K562 (cell line): Measurements from ENCODE around the gene GMIP. TPM values are rescaled to one million over a fixed set of nuclear protein-coding genes. Genes with fewer than 3 reads are reported as not detected.

ENCODE experiments used
- ATAC-seq: fragments of 200-7000 bp; cut with Tn5 transposase; 3 replicates; pipeline ENCODE4 v1.9.1; 2020; ENCODE audit warnings: moderate library complexity
- BruUV-seq: library from RNA; stranded (reverse); fragments of 400-500 nt; replicated peaks from 2 replicates; lab custom pipeline; 2021; lab: Mats Ljungman, UMichigan
- CTCF ChIA-PET: fragments of 300-600 bp; formaldehyde crosslinking; extraction: SDS; loops from one replicate; lab custom pipeline; 2021; ENCODE audit warnings: low intra/inter-chr PET ratio; lab: Yijun Ruan, JAX
- POLR2A ChIA-PET: fragments of 300-600, 350-650 bp; sonication (Branson Sonifier 250); formaldehyde crosslinking; extraction: SDS; loops from one replicate; lab custom pipeline; 2021; ENCODE audit warnings: antibody characterized with exemption, inconsistent platforms; lab: Yijun Ruan, JAX
- DNase-seq, 4 experiments: peaks; one replicate each; pipeline versions ENCODE4 v3.0.0 to v3.0.0-alpha.2; 2011 to 2018; ENCODE audit warnings: low spot score in 3 of 4, mixed read lengths in 3 of 4; ENCODE audit errors: extremely low read depth in 1 of 4
- FAIRE-seq: peaks from 2 replicates; lab custom pipeline; 2011; peaks lifted over from hg19 to GRCh38; lab: Jason Lieb, UNC
- H2AFZ ChIP-seq: 2 replicates; pipeline ENCODE4 v1.6.0; 2011; ENCODE audit warnings: low read depth, low read length, control low read depth, inconsistent platforms
- H3K27ac ChIP-seq: fragments of 200-600 bp; 3 replicates; pipeline ENCODE4 v1.8.0; 2011; ENCODE audit warnings: low read depth, mild to moderate bottlenecking, control low read depth, inconsistent platforms, low read length, moderate library complexity, mixed read lengths; ENCODE audit errors: extremely low read depth
- H3K27me3 ChIP-seq, 2 experiments: fragments of 300-600 bp in 1 of 2; 2 replicates in 1 of 2; 3 replicates in 1 of 2; pipeline versions ENCODE4 v1.6.0 to v1.8.0; 2011; ENCODE audit warnings: inconsistent platforms in 2 of 2, low read length in 2 of 2, mild to moderate bottlenecking in 1 of 2, mixed read lengths in 1 of 2, moderate library complexity in 1 of 2; ENCODE audit not compliant: control insufficient read depth in 2 of 2, insufficient read depth in 2 of 2
- H3K36me3 ChIP-seq: fragments of 300-600 bp; 3 replicates; pipeline ENCODE4 v1.8.0; 2011; ENCODE audit warnings: mild to moderate bottlenecking, low read length, inconsistent platforms; ENCODE audit not compliant: control insufficient read depth, insufficient read depth
- H3K4me1 ChIP-seq, 2 experiments: fragments of 200-600 bp in 1 of 2; replicated peaks in 1 of 2; 2 replicates in 1 of 2; 3 replicates in 1 of 2; pipeline versions ENCODE4 v1.5.1 to v1.8.0; 2011; ENCODE audit warnings: inconsistent platforms in 2 of 2, low read length in 2 of 2, mild to moderate bottlenecking in 1 of 2, mixed read lengths in 1 of 2, moderate library complexity in 1 of 2; ENCODE audit not compliant: control insufficient read depth in 2 of 2, insufficient read depth in 2 of 2
- H3K4me2 ChIP-seq: 2 replicates; pipeline ENCODE4 v1.6.1; 2011; ENCODE audit warnings: low read length, control low read depth, inconsistent platforms, mixed read lengths; ENCODE audit not compliant: insufficient read depth
- H3K4me3 ChIP-seq: fragments of 200-600 bp; sonication (generic), shearing (Covaris generic); 2 replicates; pipeline ENCODE4 v1.5.1; 2016; ENCODE audit warnings: control low read depth, inconsistent platforms
- H3K79me2 ChIP-seq: fragments of 200-600 bp; 3 replicates; pipeline ENCODE4 v1.8.0; 2011; ENCODE audit warnings: low read length, inconsistent platforms; ENCODE audit not compliant: control insufficient read depth, insufficient read depth
- H3K9ac ChIP-seq, 2 experiments: 2 replicates each; pipeline versions ENCODE4 v1.6.0 to v1.6.1; 2011; ENCODE audit warnings: low read depth in 2 of 2, low read length in 2 of 2, control low read depth in 1 of 2, inconsistent platforms in 1 of 2, mild to moderate bottlenecking in 1 of 2, mixed read lengths in 1 of 2; ENCODE audit not compliant: insufficient read depth in 1 of 2
- H3K9me1 ChIP-seq: one replicate; pipeline ENCODE4 v1.6.0; 2011; ENCODE audit warnings: inconsistent platforms, mild to moderate bottlenecking, low read length, moderate library complexity; ENCODE audit not compliant: control insufficient read depth, insufficient read depth
- H3K9me3 ChIP-seq: replicated peaks from 2 replicates; pipeline ENCODE4 v1.5.1; 2011; ENCODE audit warnings: low read depth, low read length, inconsistent platforms; ENCODE audit not compliant: control insufficient read depth, insufficient read depth
- H4K20me1 ChIP-seq: replicated peaks from 2 replicates; pipeline ENCODE4 v1.6.1; 2011; ENCODE audit warnings: low read length, inconsistent platforms, mixed read lengths; ENCODE audit not compliant: control insufficient read depth, insufficient read depth
- ADNP ChIP-seq: fragments of 200-800 bp; sonication (Bioruptor generic); IDR thresholded peaks from 2 replicates; pipeline ENCODE4 v1.6.1; 2016; ENCODE audit warnings: missing genetic modification characterization, missing compliant biosample characterization
- DDX20 ChIP-seq: fragments of 450-650 bp; IDR thresholded peaks from 2 replicates; pipeline ENCODE4 v1.6.1; 2016; ENCODE audit warnings: missing genetic modification characterization, low read depth, mild to moderate bottlenecking, missing compliant biosample characterization, moderate library complexity
- HNRNPK ChIP-seq: fragments of 200-400 bp; formaldehyde crosslinking; IDR thresholded peaks from one replicate; pipeline ENCODE4 v1.6.1; 2018; ENCODE audit warnings: mild to moderate bottlenecking, low read depth, low read length; ENCODE audit not compliant: poor library complexity, severe bottlenecking
- HNRNPL ChIP-seq: fragments of 200-400 bp; formaldehyde crosslinking; IDR thresholded peaks from 2 replicates; pipeline ENCODE4 v1.6.1; 2017; ENCODE audit warnings: low read depth, mild to moderate bottlenecking, low read length
- ZNF316 ChIP-seq: fragments of 450-650 bp; IDR thresholded peaks from 2 replicates; pipeline ENCODE4 v1.6.1; 2016
- ZNF41 ChIP-seq: fragments of 250-450 bp; sonication (Bioruptor Pico); conservative IDR thresholded peaks from 2 replicates; pipeline ENCODE4 v1.4.0; 2020; ENCODE audit warnings: mild to moderate bottlenecking
- ZNF511 ChIP-seq: sonication (generic); formaldehyde crosslinking; IDR thresholded peaks from 2 replicates; pipeline ENCODE4 v1.8.0; 2022; ENCODE audit warnings: mild to moderate bottlenecking, missing genetic modification reagents
- WGBS: fragments of 100-300 bp; shearing (Covaris generic); methylation state at CpG from one replicate; pipeline ENCODE4 v1.1.6; 2016; ENCODE audit warnings: low coverage, mixed read lengths; ENCODE audit not compliant: insufficient coverage; ENCODE audit errors: missing lambda C conversion rate; 5-methylcytosine and 5-hydroxymethylcytosine counted together
- in situ Hi-C: fragments of 300-500 bp; cut with MboI; formaldehyde crosslinking; loops from 4 replicates; pipeline ENCODE4 v1.15.0; 2018; ENCODE audit warnings: inconsistent platforms, mixed read lengths
- intact Hi-C: fragments of 100-400 bp; cut with micrococcal nuclease; formaldehyde crosslinking; loops from 2 replicates; pipeline ENCODE4 v1.14.2; 2022
- polyA plus RNA-seq, 8 experiments: library from polyadenylated mRNA; depleted of rRNA in 4 of 8; stranded (reverse) in 5 of 8; unstranded in 3 of 8; fragments of >200 nt; fragmentation: Nextera tagmentation in 2 of 8; fragmentation: Illumina TruSeq in 1 of 8; extraction: Ambion mirVana in 2 of 8; extraction: Trizol in 1 of 8; gene quantifications; 2 replicates each; pipeline versions ENCODE4 v1.2.1 to v1.2.3, GENCODE V29; 2011 to 2014; ENCODE audit warnings: inconsistent platforms in 1 of 8, missing spikeins in 1 of 8
- total RNA-seq, 7 experiments: library from RNA; depleted of rRNA in 6 of 7; stranded (reverse); fragments of >200 nt in 6 of 7; fragmentation: Illumina TruSeq in 2 of 7; extraction: Trizol in 2 of 7; gene quantifications; 2 replicates each; pipeline versions ENCODE4 v1.2.1 to v1.2.3, GENCODE V29; 2011 to 2021; ENCODE audit warnings: low replicate concordance in 1 of 7

The GMIP gene
- total and polyA plus RNA-seq, 9 of the 15 experiments (the other 6 are each of a cell fraction or from before 2014, with no cell fraction given), result 0.14 to 15.8 (median 3.2) TPM

- CTCF ChIA-PET, result no interaction called here
Observed at GRCh38 chr19:19602136-19602712, 41.2 kb downstream of the GMIP start.

More at GRCh38 chr19:19602136-19602712, 41.2 kb downstream of the GMIP start:
- Histone ChIP-seq H3K79me2 (no peaks in the 10 kb centered on the region), H3K36me3 (no peaks in the 10 kb centered on the region), H3K27me3 (no peaks in the 10 kb centered on the region), H2AFZ (no peak overlapping the region), H3K9me1 (no peaks in the 10 kb centered on the region), H3K27ac (no peak overlapping the region), H3K4me2 (no peak overlapping the region), H4K20me1 (no peaks in the 10 kb centered on the region), H3K4me3 (no peak overlapping the region), H3K9me3 (no peaks in the 10 kb centered on the region), H3K9ac (no peak overlapping the region), H3K4me1 (peaks cover 3 to 15% of the 10 kb centered on the region in 2 experiments; a peak in 3 of 5 replicates)
- BruUV-seq, result no TSS peak
- ATAC-seq (no peak), FAIRE-seq (no peak), DNase-seq (no peak)
- in situ Hi-C loops, result no loop called here
- 21% methylated on average over 9 of the region's 9 CpGs for WGBS
- TF ChIP-seq HNRNPK, result no peak
- TF ChIP-seq ZNF511 (CRISPR knock-in tag), result no peak
- TF ChIP-seq HNRNPL, result no peak
- no peak for TF ChIP-seq ZNF316
- no peak for TF ChIP-seq DDX20
- TF ChIP-seq ZNF41 (CRISPR knock-in tag), result no peak
- TF ChIP-seq ADNP (tag), result no peak
- intact Hi-C loops, result no loop called here
- POLR2A ChIA-PET, result interaction anchor here (0.6 to 0.7 kb wide), 3 partner anchors 16 to 111 kb away, joined by 3 read pairs; partner anchors contain the start of gene PBX4
